Neural crest cell (in vitro differentiated cells): Measurements from ENCODE around the gene TLR5. TPM values are rescaled to one million over a fixed set of nuclear protein-coding genes. Genes with fewer than 3 reads are reported as not detected.

Experiments used
- DNase-seq: peaks from one replicate; pipeline ENCODE4 v3.0.0; 2021; ENCODE audit warnings: low read depth, mixed read lengths, low spot score
- H3K27ac Mint-ChIP-seq: one replicate; pipeline ENCODE4 v1.8.0; 2021; ENCODE audit warnings: mild to moderate bottlenecking, mixed read lengths; ENCODE audit not compliant: unreplicated experiment
- H3K27me3 Mint-ChIP-seq: 2 replicates; pipeline ENCODE4 v1.8.0; 2021; ENCODE audit warnings: low read depth, mild to moderate bottlenecking, mixed read lengths
- H3K36me3 Mint-ChIP-seq: 2 replicates; pipeline ENCODE4 v1.8.0; 2021; ENCODE audit warnings: low read depth, mild to moderate bottlenecking, mixed read lengths
- H3K4me1 Mint-ChIP-seq: 2 replicates; pipeline ENCODE4 v1.8.0; 2021; ENCODE audit warnings: mixed read lengths
- H3K4me3 Mint-ChIP-seq: one replicate; pipeline ENCODE4 v1.8.0; 2021; ENCODE audit warnings: mild to moderate bottlenecking, mixed read lengths
- H3K9me3 Mint-ChIP-seq: 2 replicates; pipeline ENCODE4 v1.8.0; 2021; ENCODE audit warnings: mixed read lengths
- CTCF ChIP-seq: fragments of 200-600 bp; sonication (generic); conservative IDR thresholded peaks from 2 replicates; pipeline ENCODE4 v1.5.0; 2021; ENCODE audit warnings: antibody characterized with exemption, mild to moderate bottlenecking
- total RNA-seq: library from RNA; stranded (reverse); gene quantifications from 2 replicates; pipeline ENCODE4 v1.2.1, GENCODE V29; 2021

Gene TLR5
- total RNA-seq, 1 donor from 2014 or later, result 0.30 TPM

GRCh38 chr1:223059526-223059925 lies 83.5 kb downstream of the TLR5 start:
- no peak for TF ChIP-seq CTCF
- Mint-ChIP-seq H3K4me3 (no peak overlapping the region), H3K27me3 (no peaks in the 10 kb centered on the region), H3K27ac (no peak overlapping the region), H3K9me3 (no peaks in the 10 kb centered on the region), H3K36me3 (no peaks in the 10 kb centered on the region), H3K4me1 (no peaks in the 10 kb centered on the region)
- DNase-seq, result no peak

Other genes starting within 250 kb of the TLR5 start
- 0.20 and 0.56 TPM in 2 replicates for gene SUSD4, start 220.9 kb upstream of the TLR5 start, total RNA-seq